T-helper 1 cell treated with Interleukin-12 subunit alpha and Interleukin-12 subunit beta and Interleukin-4 antibody, amounts not matched to agents 30 ng/mL and 1 ng/mL, for 36 hours (primary cell): ENCODE data around the gene OLFM2. TPM values are rescaled to one million over a fixed set of nuclear protein-coding genes. Genes with fewer than 3 reads are reported as not detected.
"Not testable (repeated sequence)": the region's sequence is repeated elsewhere in the genome, so short reads cannot be mapped to it uniquely, and the experiment has no call there.

Experiments used
- intact Hi-C: fragments of 100-400 bp; cut with micrococcal nuclease; formaldehyde crosslinking; loops from one replicate; pipeline ENCODE4 v1.15.1; 2024
- total RNA-seq: library from RNA; stranded (reverse); gene quantifications from 2 replicates; pipeline ENCODE4 v1.2.3, GENCODE V29; 2022

OLFM2 gene
- total RNA-seq, 1 donor from 2014 or later = 11.0 TPM

- intact Hi-C loops = loop anchor here (5.0 to 10.0 kb wide), 2 partner anchors 266 to 1006 kb away; partner anchors contain the start of genes ANGPTL6, MBD3L1, PPAN and ZNF558
Observed at GRCh38 chr19:9838324-9838723, 98.0 kb downstream of the OLFM2 start.

GRCh38 chr19:9836021-9836420, 100.3 kb downstream of the OLFM2 start:
- intact Hi-C loops = loop anchor here (5.0 to 10.0 kb wide), 2 partner anchors 269 to 1004 kb away; partner anchors contain the start of genes ANGPTL6, MBD3L1, PPAN and ZNF558

GRCh38 chr19:9835507-9835949, 100.8 kb downstream of the OLFM2 start:
- intact Hi-C loops = loop anchor here (1.0 to 10.0 kb wide), 10 partner anchors 8 to 1003 kb away; partner anchors contain the start of genes ANGPTL6, FBXL12, MBD3L1 and PPAN

- intact Hi-C loops = loop anchor here (1.0 to 10.0 kb wide), 11 partner anchors 8 to 1003 kb away; partner anchors contain the start of genes ANGPTL6, FBXL12, MBD3L1 and PPAN
Observed at GRCh38 chr19:9834726-9835506, 101.4 kb downstream of the OLFM2 start, which contains the start of gene PIN1. Gene PIN1 (plus strand): TSS chr19:9835318. CDS start chr19:9835345, 27 bp downstream.

GRCh38 chr19:9834307-9834725, 102.0 kb downstream of the OLFM2 start:
- intact Hi-C loops = loop anchor here (1.0 to 10.0 kb wide), 4 partner anchors 24 to 526 kb away; partner anchors contain the start of genes ANGPTL6, PPAN and ZNF699

- intact Hi-C loops = no loop called here
Observed at GRCh38 chr19:9828551-9829063, 107.7 kb downstream of the OLFM2 start.

GRCh38 chr19:9827289-9828238, 108.8 kb downstream of the OLFM2 start, which contains the start of gene UBL5:
Gene UBL5 (plus strand): TSS chr19:9827918. CDS start chr19:9828338, 420 bp downstream.
- intact Hi-C loops = loop anchor here (1.0 kb wide), 4 partner anchors 8 to 506 kb away; partner anchors contain the start of genes FBXL12, PIN1, RAVER1 and ZNF846

- intact Hi-C loops = no loop called here
Observed at GRCh38 chr19:9823816-9824215, 112.5 kb downstream of the OLFM2 start.

- intact Hi-C loops = not testable (repeated sequence)
Observed at GRCh38 chr19:9820034-9820433, 116.3 kb downstream of the OLFM2 start.

- intact Hi-C loops = loop anchor here (1.0 to 5.0 kb wide), 16 partner anchors 8 to 987 kb away; partner anchors contain the start of genes MBD3L1, PIN1, RAVER1 and UBL5
Observed at GRCh38 chr19:9819596-9819909, 116.8 kb downstream of the OLFM2 start.

- intact Hi-C loops = loop anchor here (1.0 to 5.0 kb wide), 16 partner anchors 8 to 987 kb away; partner anchors contain the start of genes MBD3L1, PIN1, RAVER1 and UBL5
Observed at GRCh38 chr19:9818734-9819595, 117.3 kb downstream of the OLFM2 start, which contains the start of gene FBXL12. Gene FBXL12 (minus strand): TSS chr19:9819079. CDS start chr19:9818813, 266 bp downstream.

GRCh38 chr19:9818175-9818733, 118.1 kb downstream of the OLFM2 start:
- intact Hi-C loops = loop anchor here (2.0 to 5.0 kb wide), 2 partner anchors 143 to 514 kb away; partner anchors contain the start of genes RAVER1 and ZNF562

GRCh38 chr19:9811139-9811538, 125.2 kb downstream of the OLFM2 start:
- intact Hi-C loops = no loop called here

GRCh38 chr19:9808855-9809824, 127.2 kb downstream of the OLFM2 start:
- intact Hi-C loops = no loop called here

- intact Hi-C loops = no loop called here
Observed at GRCh38 chr19:9806803-9807202, 129.5 kb downstream of the OLFM2 start.
